Activated naive CD4-positive, alpha-beta T cell treated with anti-CD3 and anti-CD28 coated beads, Interleukin-2, amount 10 ng/mL, durations not matched to agents 7 days and 5 days (primary cell): ENCODE data around the gene BCORL1.

ENCODE experiments used
- CTCF ChIA-PET: fragments of 350-600 bp; sonication (Branson Sonifier 250); formaldehyde crosslinking; loops from one replicate; lab custom pipeline; 2021; ENCODE audit warnings: antibody characterized with exemption; lab: Charles Lee
- DNase-seq: peaks from one replicate; pipeline ENCODE4 v3.0.0-alpha.2; 2020
- H3K27ac Mint-ChIP-seq: one replicate; pipeline ENCODE4 v1.8.0; 2021; ENCODE audit warnings: mild to moderate bottlenecking, moderate library complexity, mixed read lengths
- H3K27me3 Mint-ChIP-seq: one replicate; pipeline ENCODE4 v1.8.0; 2021; ENCODE audit warnings: mild to moderate bottlenecking, mixed read lengths
- H3K36me3 Mint-ChIP-seq: one replicate; pipeline ENCODE4 v1.8.0; 2021; ENCODE audit warnings: mixed read lengths
- H3K4me1 Mint-ChIP-seq: one replicate; pipeline ENCODE4 v1.8.0; 2021; ENCODE audit warnings: mixed read lengths
- H3K4me3 Mint-ChIP-seq: one replicate; pipeline ENCODE4 v1.8.0; 2021; ENCODE audit warnings: mild to moderate bottlenecking, moderate library complexity, mixed read lengths
- H3K9me3 Mint-ChIP-seq: one replicate; pipeline ENCODE4 v1.8.0; 2021; ENCODE audit warnings: mixed read lengths

The BCORL1 gene

GRCh38 chrX:130048686-130049222, 66.3 kb downstream of the BCORL1 start:
- DNase-seq = no peak
- Mint-ChIP-seq H3K4me3 (no peak overlapping the region), H3K4me1 (no peaks in the 10 kb centered on the region), H3K27ac (no peak overlapping the region), H3K27me3 (no peaks in the 10 kb centered on the region), H3K9me3 (no peaks in the 10 kb centered on the region), H3K36me3 (peaks cover 4% of the 10 kb centered on the region)
- CTCF ChIA-PET = interaction anchor here (1.0 kb wide), 1 partner anchor 12 kb away, joined by 3 read pairs; no protein-coding TSS in a partner anchor

GRCh38 chrX:130049821-130050220, 67.4 kb downstream of the BCORL1 start:
- H3K36me3 Mint-ChIP-seq = peaks cover 4% of the 10 kb centered on the region
- H3K4me3 Mint-ChIP-seq = no peak overlapping the region
- no peaks in the 10 kb centered on the region for H3K9me3 Mint-ChIP-seq
- H3K27me3 Mint-ChIP-seq = no peaks in the 10 kb centered on the region
- no peak for DNase-seq
- H3K4me1 Mint-ChIP-seq = no peaks in the 10 kb centered on the region
- CTCF ChIA-PET = interaction anchor here (1.0 to 1.1 kb wide), 2 partner anchors 9 to 11 kb away, joined by 3 read pairs; no protein-coding TSS in a partner anchor
- no peak overlapping the region for H3K27ac Mint-ChIP-seq

GRCh38 chrX:130051176-130051845, 68.9 kb downstream of the BCORL1 start:
- Mint-ChIP-seq H3K4me1 (no peaks in the 10 kb centered on the region), H3K9me3 (no peaks in the 10 kb centered on the region), H3K27ac (no peak overlapping the region), H3K4me3 (no peak overlapping the region), H3K36me3 (peaks cover 4% of the 10 kb centered on the region), H3K27me3 (no peaks in the 10 kb centered on the region)
- no peak for DNase-seq
- CTCF ChIA-PET = no interaction called here

DNA sequence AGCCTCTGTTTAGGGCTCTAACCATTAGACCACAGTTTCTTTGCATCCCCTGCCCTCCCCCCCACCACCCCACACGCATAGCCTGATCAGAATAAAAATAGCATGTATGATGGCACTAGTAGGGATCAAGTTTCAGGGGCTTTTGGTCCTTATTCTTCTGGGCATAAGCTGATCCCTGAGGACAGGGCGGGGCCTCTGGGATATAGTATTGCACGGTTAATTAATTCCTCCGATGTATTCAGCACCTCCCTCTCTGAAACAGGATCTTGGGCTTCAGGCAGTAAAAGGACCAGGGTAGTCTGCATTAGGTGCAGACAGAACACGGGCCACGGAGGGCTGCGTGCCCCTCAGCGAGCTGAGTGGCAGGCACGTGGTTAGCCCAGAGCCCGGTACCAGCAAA, 70.8 kb downstream of the BCORL1 start:
- no peak overlapping the region for H3K4me3 Mint-ChIP-seq
- no peaks in the 10 kb centered on the region for H3K27me3 Mint-ChIP-seq
- no peaks in the 10 kb centered on the region for H3K9me3 Mint-ChIP-seq
- peaks cover 3% of the 10 kb centered on the region for H3K36me3 Mint-ChIP-seq
- H3K27ac Mint-ChIP-seq = no peak overlapping the region
- no peaks in the 10 kb centered on the region for H3K4me1 Mint-ChIP-seq
- no peak for DNase-seq
- CTCF ChIA-PET = interaction anchor here (1.1 kb wide), 1 partner anchor 128 kb away, joined by 3 read pairs; no protein-coding TSS in a partner anchor

DNA sequence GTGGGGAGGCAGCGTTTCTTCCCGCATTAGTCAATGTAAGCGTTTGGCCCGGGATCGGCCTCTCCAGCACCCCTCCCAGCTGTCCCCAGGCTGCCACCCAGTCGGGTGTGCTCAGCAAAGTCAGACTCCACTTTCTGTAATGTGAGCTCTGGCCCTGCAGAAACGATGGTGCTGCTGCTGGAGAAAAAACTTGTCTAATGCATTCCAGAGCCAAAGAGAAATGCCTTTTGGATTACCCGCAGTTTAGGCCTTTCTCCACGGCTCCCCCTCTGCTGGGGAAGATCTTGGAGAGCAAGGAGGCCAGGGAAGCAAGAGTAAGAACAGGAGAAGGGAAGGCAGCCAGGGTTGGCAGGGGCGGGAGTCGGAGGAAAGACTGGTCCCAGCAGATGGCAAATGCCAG, 72.7 kb downstream of the BCORL1 start:
- Mint-ChIP-seq H3K4me1 (no peaks in the 10 kb centered on the region), H3K27ac (no peak overlapping the region), H3K27me3 (no peaks in the 10 kb centered on the region), H3K4me3 (no peak overlapping the region), H3K9me3 (no peaks in the 10 kb centered on the region), H3K36me3 (no peaks in the 10 kb centered on the region)
- CTCF ChIA-PET = no interaction called here
- DNase-seq = no peak

GRCh38 chrX:130055899-130056298, 73.5 kb downstream of the BCORL1 start:
- Mint-ChIP-seq H3K27me3 (peaks cover 3% of the 10 kb centered on the region), H3K4me3 (no peak overlapping the region), H3K9me3 (no peaks in the 10 kb centered on the region), H3K4me1 (peaks cover 3% of the 10 kb centered on the region), H3K27ac (no peak overlapping the region), H3K36me3 (no peaks in the 10 kb centered on the region)
- DNase-seq = no peak
- CTCF ChIA-PET = interaction anchor here (6.7 kb wide), 1 partner anchor 130 kb away, joined by 67 read pairs; no protein-coding TSS in a partner anchor

DNA sequence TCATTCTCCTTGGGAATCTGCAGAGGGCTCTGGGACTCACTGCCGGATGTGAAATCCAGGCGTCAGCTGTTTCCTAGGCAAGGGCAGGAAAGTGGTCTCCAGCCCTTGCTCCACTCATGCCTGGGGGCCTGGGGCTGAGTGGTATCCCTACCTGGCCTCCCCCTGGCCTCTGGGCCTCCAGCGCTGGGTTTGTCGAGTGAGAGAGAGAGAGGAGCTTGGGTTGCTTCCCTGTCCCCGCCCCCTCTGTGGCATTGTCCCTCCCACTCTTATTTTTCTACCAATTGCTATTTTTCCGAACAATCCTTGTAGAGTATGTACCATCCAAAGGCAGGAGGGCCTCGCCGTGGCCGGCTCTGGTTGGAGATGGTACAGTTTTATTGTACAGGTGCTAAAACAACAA, 74.8 kb downstream of the BCORL1 start:
- Mint-ChIP-seq H3K27ac (no peak overlapping the region), H3K4me1 (peaks cover 6% of the 10 kb centered on the region), H3K4me3 (no peak overlapping the region), H3K27me3 (peaks cover 4% of the 10 kb centered on the region), H3K9me3 (no peaks in the 10 kb centered on the region), H3K36me3 (no peaks in the 10 kb centered on the region)
- no peak for DNase-seq
- CTCF ChIA-PET = interaction anchor here (6.7 kb wide), 1 partner anchor 131 kb away, joined by 67 read pairs; no protein-coding TSS in a partner anchor

DNA sequence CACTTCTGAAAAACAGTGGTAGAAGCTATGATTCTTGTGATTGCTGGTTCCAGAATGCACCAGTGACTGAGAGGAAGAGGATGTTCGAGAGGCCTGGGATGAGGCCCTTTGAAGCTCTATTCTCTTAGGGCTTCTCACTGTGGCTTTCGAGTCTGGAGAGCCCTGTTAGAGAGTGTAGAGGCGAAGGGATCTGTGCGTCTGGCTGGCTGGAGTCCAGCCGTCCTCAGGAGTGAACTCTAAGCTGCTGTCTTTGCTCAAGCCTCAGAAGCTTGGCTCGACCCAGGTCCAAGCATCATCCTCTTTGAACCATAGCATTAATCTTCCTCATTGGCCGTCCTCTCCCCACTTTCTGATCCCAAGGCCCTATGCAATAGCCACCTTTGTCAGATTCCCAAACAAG, 76.2 kb downstream of the BCORL1 start:
- no peak for DNase-seq
- Mint-ChIP-seq H3K27ac (peak overlapping the region; percentile 42), H3K36me3 (no peaks in the 10 kb centered on the region), H3K4me3 (no peak overlapping the region), H3K9me3 (no peaks in the 10 kb centered on the region), H3K4me1 (peaks cover 6% of the 10 kb centered on the region), H3K27me3 (peaks cover 4% of the 10 kb centered on the region)
- CTCF ChIA-PET = interaction anchor here (1.1 to 6.7 kb wide), 3 partner anchors 9 to 453 kb away, joined by 3 to 67 read pairs (median 5); no protein-coding TSS in a partner anchor

DNA sequence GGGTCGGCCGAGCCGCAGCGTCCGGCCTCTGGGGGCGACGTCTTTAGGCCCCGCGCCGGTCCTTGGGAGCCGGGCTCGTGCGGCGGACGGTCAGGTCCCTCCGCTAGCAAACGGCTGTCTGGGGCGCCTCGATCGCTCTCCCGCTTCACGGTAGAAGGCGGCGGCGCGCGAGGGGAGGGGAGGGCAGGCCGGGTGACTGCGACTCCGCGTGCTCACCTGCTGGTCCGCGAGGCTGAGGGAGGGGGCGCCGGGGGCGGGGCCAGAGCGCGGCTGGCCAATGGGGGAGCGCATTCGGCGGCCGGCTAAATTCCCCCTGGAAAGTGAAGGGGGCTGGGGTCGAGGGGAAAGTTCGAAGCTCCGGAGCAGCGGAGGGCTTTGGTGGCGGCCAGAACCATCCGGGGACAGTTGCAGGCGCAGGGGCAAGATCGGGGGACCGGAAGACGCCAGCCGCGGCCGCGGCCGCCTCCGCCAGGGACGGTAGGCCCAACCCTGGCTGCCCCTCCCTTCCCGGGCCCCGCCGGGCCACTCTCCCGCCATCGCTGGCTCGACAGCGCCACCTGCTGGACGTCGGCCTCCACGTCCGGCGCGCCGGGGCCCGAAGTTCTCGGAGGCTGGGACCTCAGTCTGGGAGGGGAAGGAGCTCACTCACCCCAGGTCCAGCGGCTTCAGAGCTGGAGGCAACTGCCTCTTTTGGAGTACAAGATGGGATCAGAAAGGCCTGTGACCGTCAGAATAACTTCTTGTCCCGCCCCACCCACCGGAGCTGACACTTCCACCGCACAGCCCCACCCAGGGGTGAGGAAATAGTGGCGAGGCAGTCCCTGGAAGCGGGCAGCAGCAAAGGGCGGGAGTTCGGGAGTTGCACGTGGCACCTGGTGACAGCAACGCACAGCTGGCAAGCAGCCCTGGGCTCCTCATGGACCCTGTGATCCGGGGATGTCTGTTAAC, 78.0 kb downstream of the BCORL1 start:
- peak overlapping the region; percentile 65 for H3K4me3 Mint-ChIP-seq
- H3K36me3 Mint-ChIP-seq = peaks cover 11% of the 10 kb centered on the region
- no peaks in the 10 kb centered on the region for H3K9me3 Mint-ChIP-seq
- no peak overlapping the region for H3K27ac Mint-ChIP-seq
- H3K4me1 Mint-ChIP-seq = peaks cover 6% of the 10 kb centered on the region
- CTCF ChIA-PET = interaction anchor here (0.6 to 6.7 kb wide), 22 partner anchors 8 to 459 kb away, joined by 3 to 67 read pairs (median 3); partner anchors contain the start of gene SASH3
- peak; percentile 83 for DNase-seq
- peaks cover 4% of the 10 kb centered on the region for H3K27me3 Mint-ChIP-seq

- H3K36me3 Mint-ChIP-seq = peaks cover 36% of the 10 kb centered on the region
- H3K4me1 Mint-ChIP-seq = no peaks in the 10 kb centered on the region
Measured at GRCh38 chrX:130066975-130067615, 84.7 kb downstream of the BCORL1 start.

DNA sequence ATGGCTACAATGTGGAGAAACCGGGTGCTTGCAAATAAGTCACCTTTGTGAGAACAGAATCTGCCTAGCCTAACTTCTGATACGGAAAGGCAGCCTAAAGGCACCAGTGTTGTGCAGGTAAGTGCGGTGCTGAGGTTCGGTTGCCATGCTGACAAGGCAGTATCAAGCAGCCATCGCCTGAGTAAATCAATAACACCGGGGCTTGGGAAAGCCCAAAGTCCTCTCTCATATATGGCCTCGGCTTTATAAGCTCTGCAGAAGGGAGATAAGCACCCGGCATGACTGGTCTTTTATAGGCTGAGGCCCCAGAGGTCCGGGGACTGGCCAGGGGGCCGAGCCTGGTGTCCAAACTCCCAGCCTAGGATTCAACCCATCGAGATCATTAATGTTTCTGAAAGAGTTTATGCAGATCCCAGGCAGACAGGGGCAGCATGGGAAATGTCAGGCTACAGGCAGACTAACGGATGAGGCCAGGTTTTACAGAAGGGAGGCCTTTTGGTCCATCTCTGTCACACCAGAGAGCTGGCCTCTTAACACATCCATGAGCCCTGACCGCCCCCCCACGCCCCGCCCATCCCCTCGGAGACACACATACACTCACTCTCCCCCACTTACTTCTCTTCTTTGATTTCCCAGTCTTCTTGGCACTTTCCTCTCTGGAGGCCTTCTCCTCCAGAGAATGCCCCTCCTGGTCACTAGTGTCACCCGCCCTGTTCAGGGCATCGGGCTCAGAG, 89.3 kb downstream of the BCORL1 start:
- CTCF ChIA-PET = interaction anchor here (1.4 kb wide), 1 partner anchor 8 kb away, joined by 5 read pairs; no protein-coding TSS in a partner anchor
- DNase-seq = no peak
- Mint-ChIP-seq H3K27ac (no peak overlapping the region), H3K4me3 (no peak overlapping the region), H3K36me3 (peaks cover 22% of the 10 kb centered on the region), H3K27me3 (no peaks in the 10 kb centered on the region), H3K9me3 (no peaks in the 10 kb centered on the region), H3K4me1 (no peaks in the 10 kb centered on the region)

More at GRCh38 chrX:130066975-130067615, 84.7 kb downstream of the BCORL1 start:
- CTCF ChIA-PET = interaction anchor here (0.8 kb wide), 1 partner anchor 141 kb away, joined by 4 read pairs; no protein-coding TSS in a partner anchor
- Mint-ChIP-seq H3K4me3 (no peak overlapping the region), H3K9me3 (no peaks in the 10 kb centered on the region), H3K27me3 (no peaks in the 10 kb centered on the region), H3K27ac (no peak overlapping the region)
- no peak for DNase-seq

DNA sequence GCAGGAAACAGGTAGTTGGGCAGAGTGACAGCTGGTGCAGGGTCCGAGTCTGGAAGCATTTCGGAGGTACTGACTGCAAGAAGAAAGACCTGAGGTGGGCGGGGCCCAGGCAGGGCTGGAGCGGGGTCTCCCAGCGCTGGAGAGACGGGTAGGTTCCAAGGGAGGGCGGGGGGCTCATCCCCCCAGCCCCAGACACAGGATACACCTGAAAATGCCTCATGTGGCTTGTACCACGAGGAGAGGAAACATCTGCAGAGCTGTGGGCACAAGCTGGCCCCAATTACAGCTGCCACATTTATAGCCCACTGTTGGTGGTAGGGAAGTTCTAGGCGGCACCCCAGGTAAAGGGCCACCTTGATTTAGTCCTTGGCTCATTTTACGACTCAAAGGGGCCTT, 89.9 kb downstream of the BCORL1 start:
- H3K9me3 Mint-ChIP-seq = no peaks in the 10 kb centered on the region
- no peaks in the 10 kb centered on the region for H3K4me1 Mint-ChIP-seq
- no peak overlapping the region for H3K4me3 Mint-ChIP-seq
- H3K27ac Mint-ChIP-seq = no peak overlapping the region
- no peak for DNase-seq
- CTCF ChIA-PET = no interaction called here
- H3K27me3 Mint-ChIP-seq = no peaks in the 10 kb centered on the region
- peaks cover 18% of the 10 kb centered on the region for H3K36me3 Mint-ChIP-seq

DNA sequence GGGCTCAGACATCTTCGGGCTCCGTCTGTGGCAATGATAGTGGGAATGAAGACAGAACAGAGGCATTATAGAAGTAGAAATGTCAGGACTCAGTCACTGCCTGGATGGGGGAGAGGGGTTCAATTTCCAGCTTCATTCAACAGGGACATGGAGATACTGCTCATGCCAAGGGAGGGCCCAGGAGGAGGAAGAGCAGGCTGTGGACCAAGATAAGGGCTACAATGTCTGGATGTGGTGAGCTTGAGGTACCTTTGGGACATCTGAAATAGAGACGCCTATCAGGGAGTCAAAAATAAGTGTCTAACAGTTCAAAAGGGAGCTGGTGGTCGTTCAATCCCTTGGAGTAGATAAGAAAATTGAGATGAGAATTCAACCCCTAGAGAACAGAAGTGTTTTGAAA, 93.3 kb downstream of the BCORL1 start:
- peaks cover 18% of the 10 kb centered on the region for H3K36me3 Mint-ChIP-seq
- H3K27me3 Mint-ChIP-seq = no peaks in the 10 kb centered on the region
- peaks cover 10% of the 10 kb centered on the region for H3K4me1 Mint-ChIP-seq
- no peak overlapping the region for H3K4me3 Mint-ChIP-seq
- no peak for DNase-seq
- no peaks in the 10 kb centered on the region for H3K9me3 Mint-ChIP-seq
- no peak overlapping the region for H3K27ac Mint-ChIP-seq
- CTCF ChIA-PET = no interaction called here
